GM19397 (cell line): Measurements from ENCODE around the gene WDR27.
"Not testable (repeated sequence)": the region's sequence is repeated elsewhere in the genome, so short reads cannot be mapped to it uniquely, and the experiment has no call there.

Experiments
- ATAC-seq: cut with Tn5 transposase; IDR thresholded peaks from one replicate; pipeline ENCODE4 v1.9.1; 2021; ENCODE audit warnings: mild to moderate bottlenecking, moderate library complexity; ENCODE audit not compliant: unreplicated experiment

Gene WDR27

DNA sequence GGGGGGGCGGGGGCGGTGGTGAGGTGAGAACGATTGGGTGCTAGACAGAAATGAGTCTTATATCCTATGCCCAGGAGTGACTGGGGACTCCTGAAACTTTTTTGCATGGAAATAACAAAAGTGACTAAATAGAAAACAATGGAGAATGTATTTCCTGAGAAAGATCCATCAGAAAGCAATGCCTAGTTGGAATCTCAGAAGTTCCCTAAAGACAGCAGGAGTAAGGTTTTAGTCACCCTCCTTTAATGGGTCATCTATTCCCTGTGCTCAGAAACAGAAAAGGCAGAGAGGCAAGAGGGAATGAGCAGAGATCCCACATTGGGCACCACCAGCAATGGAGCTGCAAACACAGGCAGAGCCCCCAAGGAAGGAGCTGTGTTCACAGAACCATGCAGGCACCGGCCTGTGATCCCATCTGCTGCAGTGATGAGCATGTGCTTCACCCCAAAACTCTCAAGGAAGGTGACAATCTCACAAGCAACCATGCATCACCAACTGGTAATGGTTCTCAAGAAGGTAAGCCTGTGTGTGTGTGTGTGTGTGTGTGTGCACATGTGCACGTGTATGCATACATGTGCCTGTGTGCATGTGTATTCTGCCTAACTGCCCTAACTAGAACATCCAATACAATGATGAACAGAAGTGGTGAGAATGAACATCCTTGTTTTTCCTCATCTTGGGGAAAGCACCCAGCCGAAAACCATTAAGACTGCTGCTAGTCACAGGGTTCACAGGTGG lies 168.4 kb downstream of the WDR27 start:
- ATAC-seq, result no peak

DNA sequence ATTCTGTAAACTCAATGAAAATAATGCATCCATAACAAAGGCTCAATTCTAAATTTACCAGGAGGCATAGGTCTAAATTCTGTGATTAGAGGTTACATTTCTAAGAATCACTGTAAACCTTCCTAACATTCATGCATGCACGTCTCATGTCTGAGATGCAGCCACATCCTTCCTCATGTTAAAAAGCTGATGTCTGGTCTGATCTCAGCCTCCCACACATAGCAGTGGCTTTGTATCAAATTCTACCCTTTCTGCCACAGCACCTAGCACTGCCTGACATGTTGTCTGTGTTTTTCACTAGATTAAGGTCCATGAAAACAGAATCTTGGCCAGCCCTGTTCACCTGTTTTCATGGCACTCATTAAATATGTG lies 171.1 kb downstream of the WDR27 start:
- ATAC-seq, result no peak

DNA sequence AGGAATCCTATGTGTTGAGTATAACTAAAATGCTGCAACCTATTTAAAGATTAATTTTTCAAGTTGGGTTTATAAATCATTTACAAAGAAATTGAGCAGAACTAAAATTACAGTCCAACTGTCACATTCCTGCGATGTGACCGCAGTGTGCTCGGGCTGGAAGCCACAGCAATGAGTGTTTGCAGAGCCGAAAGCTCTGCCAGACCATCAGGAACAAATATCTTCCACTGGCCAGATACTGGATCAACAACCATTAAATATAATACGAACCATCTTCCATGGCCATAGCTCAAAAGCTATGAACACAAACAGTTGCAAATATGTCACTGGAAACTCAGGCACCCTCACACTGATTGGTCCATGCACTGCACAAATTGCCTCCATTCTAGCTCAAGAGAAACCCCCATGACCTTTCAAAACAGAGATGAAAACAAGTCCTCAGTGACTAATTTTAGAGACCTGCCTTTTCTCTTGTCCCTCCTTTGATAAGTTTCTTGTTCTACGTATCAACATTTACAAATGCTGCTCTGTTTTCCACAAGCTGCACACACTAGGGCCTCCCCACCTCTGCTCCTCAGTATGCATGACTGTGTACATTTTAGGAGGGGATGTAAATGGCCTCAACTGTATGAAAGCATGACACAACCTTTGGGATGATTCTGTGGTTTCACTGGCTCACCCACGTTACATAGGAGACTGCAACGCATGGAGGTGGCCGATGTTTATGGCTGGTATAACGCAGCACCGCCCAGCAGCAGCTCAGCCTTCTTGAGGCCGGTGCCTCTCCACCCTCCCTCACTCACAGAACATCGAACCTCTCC lies 171.7 kb downstream of the WDR27 start:
- no peak for ATAC-seq

DNA sequence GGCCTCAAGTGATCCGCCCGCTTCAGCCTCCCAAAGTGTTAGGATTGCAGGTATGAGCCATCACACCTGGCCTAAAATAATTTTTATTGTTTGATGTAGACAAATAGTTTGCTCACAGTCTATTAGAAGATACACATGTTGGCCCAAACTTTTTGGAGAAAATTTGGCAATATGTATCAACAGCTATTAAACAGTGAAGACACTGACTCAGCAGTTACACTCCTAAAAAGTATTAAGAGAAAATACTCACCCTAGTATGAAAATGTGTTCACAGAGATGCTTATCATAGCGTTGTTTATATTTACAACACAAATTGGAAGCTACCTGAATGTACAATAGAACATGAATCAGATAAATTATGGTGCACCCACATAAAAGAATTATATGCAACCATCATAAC lies 173.1 kb downstream of the WDR27 start:
- ATAC-seq, result no peak

DNA sequence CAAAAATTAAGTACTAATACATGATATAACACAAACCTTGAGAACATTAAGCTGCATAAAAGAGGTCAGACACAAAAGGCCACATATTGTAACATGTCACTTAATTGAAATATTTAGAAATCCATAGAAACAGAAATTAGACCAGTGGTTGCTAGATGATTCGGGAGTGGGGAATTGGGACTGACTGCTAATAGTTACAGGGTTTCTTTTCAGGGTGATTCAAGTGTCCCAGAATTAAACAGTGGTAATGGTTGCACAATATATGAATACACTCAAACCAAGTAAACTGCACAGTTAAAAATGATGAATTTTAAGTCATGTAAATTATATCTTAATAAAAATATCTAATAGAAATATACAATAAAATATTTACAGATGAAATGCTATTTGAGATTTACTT lies 174.5 kb downstream of the WDR27 start:
- no peak for ATAC-seq

DNA sequence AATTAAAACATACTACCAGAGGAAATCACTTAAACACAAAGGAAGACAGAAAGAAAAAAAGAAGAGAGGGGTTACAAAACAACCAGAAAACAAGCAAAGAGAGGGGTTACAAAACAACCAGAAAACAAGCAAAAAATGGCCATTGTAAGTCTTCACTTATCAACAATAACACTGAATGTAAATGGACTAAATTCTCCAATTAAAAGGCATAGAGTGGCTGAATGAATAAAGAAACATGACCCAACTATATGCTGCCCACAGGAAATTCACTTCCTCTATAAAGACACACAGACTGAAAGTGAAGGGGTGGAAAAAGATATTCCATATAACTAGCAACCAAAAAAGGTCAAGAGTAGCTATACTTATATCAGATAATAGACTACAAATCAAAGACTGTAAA lies 180.0 kb downstream of the WDR27 start:
- no peak for ATAC-seq

DNA sequence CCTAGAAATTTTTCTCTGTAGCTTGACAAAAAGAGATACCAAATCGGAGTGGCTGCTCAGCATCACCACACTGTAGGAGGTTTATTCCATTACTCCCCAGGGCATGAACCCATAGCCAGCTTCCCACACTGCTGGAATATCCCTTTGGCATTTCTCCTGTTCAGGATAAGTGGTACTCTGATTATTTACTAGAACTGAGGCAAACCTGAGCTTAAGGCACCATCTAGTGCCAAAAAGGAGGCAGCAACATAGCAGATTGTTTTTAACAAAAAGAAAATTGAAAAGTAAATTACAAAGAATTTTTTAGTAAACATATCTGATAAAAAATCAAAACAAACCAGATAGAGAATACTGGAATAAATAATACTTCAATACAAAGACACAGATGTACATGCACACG lies 181.7 kb downstream of the WDR27 start:
- no peak for ATAC-seq

DNA sequence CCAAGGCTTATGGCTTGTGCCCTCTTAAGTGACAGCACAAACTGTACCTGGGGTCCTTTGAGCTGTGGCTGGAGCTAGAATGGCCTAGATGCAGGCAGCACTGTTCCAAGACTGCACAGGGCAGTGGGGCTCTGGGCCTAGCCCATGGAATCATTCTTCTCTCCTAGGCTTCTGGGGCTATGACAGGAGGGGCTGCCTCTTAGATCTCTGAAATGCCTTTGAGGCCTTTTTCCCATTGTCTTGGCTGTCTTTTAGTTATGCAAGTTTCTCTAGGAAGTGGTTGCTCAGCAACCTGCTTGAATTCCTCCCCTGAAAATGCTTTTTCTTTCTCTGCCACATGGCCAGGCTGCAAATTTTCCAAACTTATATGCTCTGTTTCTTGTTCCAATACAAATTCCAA lies 183.4 kb downstream of the WDR27 start:
- ATAC-seq, result no peak

DNA sequence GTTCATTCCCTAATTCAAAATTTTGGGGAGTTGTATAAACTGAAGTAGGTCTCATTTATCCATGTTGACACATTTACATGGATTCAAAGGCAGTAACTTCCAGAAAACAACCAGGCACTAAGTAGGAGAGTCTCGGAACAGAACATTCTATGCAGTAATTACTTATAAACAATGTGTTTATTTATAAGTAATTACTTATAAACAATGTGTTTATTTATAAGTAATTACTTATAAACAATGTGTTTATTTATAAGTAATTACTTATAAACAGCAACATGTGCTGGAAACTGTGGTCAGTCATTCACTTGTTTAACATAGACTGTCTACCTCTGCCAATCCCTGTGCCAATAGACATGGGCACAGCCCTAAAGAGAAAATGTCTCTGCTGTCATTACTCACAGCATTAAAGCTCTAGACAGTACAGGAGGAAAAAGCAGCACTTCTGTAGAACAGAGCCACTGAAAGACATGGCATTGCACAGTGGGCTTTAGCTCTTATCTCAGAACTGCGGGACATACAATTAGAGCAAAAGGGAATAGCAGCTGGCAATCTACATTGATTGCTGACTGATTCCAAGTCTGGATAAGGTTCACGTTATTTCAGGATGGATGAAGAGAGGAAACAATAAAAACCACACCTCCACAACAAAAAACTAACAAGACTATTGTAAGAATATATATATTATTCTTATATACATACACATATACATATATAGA lies 188.2 kb downstream of the WDR27 start:
- ATAC-seq, result no peak

DNA sequence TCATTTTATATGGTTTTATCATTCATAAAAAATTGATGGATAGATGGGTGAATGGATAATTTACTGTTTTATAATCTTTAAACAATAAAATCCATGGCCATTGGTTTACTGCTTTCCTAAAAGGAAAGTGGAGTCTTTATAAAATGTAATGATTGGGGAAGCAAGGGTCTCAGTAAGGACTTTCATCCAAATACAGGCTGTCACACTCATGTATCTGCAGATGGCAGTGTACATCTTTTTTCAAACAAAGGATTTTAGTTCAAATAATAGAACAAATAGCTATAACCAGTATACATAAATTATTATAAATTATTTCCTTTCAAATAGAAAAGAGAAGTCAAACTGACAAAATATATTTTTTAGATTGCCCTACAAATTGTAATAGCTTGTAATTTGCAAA lies 190.0 kb downstream of the WDR27 start:
- not testable (repeated sequence) for ATAC-seq

DNA sequence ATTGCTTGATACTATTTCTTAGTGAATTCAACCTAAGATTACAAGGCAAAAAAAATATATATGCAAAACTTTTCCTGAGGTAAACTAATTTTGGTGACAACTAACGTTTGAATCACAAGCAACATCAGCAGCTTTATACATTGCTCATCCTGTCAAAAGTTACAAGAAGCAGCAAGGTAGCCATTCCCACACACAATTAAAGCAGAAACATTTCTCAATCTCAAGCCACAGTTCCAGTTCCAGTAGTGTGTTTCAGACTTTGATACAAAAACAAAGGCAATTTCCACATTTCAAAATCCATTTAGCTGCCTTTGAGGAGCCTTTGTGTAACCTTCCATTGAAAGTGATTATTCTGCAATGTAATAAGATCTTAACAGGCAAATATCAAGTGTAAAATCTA lies 191.0 kb downstream of the WDR27 start:
- ATAC-seq, result no peak

DNA sequence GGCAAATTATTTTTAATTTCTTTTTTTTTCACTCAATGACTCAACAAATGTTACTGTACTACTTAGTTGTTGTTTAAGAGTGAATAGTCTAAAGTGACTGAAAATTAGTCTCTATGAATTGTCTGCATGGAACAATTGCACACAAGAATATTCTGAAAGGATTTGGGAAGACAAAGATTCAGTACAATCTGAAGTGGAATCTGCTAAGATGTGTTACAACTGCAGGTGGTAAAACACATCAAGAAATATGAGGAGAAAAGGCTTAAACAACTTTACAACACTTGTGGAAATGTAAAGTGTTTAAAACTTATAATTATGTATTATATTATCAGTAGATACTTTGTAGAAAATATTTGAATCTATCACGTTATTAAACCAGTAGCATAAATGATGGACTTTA lies 193.4 kb downstream of the WDR27 start:
- no peak for ATAC-seq

DNA sequence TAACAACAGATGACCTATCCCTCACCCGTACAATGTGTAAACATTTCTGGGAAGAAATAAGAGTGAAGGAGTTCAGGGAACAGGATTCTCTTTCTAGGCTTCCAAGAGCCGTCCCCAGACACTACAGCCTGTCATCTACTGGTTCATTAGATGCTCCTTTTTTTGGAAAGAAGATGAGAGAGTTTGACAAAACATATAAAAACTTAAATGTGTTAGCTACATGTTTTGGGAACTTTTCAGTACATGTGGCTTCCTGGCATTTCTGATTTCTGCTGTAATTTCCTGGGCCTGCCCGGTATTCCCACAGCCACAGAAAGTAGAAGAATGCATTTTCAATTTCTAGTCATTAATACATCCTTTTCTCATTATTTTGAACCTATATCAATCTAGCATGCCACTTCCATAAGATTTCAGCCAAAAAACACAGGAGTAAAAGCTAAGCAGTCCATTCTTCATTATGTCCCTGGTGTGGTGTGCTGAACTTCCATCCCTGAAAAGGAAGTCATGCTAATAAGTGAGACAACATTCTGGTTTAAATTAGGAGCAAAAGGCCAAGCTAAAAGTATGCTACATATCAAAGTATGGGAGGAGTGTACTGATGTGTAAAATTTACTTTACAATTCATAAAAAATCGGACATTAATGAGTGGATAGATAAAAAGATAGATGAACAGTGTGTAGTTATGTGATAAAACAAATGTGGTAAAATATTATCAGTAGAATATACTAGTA lies 198.2 kb downstream of the WDR27 start:
- no peak for ATAC-seq

DNA sequence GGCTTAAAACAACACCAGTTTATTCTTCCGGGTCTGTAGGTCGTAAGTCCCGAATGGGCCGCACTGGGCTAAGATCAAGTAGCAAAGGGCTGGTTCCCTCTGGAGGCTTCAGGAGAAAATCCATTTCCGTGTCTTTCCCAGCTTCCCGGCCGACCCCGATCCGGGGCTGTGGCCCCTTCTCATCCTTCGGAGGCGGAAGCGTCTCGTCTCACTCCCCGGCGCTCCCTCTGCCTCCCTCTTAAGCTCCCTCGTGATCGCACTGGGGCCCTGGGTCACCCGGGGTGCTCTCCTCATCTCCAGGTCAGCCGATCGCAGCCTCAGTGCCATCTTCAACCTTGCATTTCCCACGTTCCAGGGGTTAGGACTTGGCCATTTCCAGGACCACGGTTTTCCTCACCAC lies 199.4 kb downstream of the WDR27 start:
- ATAC-seq, result no peak

DNA sequence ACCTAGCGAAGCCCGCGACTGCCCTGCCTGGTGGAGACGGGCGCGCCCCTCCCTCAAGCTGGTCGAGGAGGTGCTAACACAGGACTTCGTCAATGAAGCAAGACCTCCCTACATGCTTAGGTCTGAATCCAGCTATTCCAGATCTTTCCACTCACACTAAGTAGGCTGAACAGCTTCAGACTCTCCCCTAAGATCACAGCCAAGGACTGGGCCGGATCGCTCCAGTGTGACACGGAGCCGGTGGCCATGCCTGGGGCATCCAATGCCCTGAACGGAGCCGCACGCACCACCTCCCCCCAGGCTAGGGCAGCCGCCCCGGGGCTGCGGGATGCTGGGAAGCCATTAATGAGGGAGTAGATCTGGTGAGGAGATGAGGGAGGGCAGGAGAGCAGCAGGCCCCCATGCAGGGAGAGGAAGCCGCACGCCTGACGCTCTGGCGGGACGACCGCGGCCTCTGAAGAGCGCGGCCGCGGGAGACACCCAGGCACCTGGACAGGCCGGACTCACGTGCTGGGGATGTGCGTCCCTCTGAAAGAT lies 200.0 kb downstream of the WDR27 start:
- ATAC-seq, result no peak

DNA sequence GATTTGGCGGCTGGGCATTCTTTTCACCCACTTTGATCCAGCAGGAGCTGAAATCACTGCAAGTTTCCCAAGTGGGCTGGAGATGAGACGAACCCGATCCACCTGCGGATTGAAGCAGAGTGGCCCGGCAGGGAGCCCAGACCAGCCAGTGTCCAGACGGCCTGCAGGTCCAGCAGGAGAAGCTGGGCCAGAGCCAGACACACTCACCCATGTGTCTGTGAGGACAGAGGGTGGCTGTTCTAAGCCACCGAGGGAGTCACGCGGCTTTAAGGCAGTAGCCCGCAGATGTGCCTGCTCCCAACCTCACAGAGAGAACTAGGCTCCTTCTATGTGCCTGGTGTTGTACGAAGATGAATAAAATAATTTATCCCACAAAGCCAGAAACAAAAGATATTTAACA lies 200.7 kb downstream of the WDR27 start:
- no peak for ATAC-seq

DNA sequence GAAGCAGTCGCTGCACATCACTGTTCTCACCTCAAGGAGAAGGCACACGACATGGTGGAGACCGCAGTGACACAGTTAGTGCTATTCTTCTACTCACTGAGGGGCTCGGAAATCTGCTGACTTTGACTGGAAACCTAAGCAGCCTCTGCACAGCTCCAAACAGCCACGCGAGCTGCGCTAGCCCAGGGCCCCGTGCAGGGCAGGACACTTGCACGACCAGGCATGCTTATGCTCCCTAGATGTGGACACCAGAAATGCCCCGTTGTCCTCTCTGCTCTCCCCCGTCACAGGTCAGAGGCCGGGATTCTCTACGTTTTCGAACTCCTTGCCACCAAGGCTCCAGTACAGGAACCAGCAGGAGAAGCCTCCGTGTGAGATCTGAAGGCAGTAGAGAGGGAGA lies 201.1 kb downstream of the WDR27 start:
- ATAC-seq, result no peak

DNA sequence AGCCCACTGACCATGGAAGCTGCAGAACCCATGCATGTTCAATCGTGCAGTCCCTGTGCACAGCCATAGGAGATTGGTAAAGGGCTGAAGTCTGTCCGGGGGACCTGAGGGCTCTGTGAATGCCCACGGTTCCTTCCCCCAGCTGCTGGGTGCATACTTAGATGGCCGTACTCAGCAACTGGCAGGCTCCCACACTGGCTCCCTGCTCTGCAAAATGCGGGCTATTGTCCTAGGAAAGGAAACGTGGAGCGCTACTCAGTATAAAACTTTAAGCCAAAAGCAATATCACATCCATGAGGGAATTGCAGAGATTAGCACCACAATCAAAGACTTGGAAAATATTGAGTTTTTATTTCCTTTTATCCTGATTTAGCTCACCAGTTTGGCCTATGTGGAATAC lies 202.0 kb downstream of the WDR27 start:
- no peak for ATAC-seq

DNA sequence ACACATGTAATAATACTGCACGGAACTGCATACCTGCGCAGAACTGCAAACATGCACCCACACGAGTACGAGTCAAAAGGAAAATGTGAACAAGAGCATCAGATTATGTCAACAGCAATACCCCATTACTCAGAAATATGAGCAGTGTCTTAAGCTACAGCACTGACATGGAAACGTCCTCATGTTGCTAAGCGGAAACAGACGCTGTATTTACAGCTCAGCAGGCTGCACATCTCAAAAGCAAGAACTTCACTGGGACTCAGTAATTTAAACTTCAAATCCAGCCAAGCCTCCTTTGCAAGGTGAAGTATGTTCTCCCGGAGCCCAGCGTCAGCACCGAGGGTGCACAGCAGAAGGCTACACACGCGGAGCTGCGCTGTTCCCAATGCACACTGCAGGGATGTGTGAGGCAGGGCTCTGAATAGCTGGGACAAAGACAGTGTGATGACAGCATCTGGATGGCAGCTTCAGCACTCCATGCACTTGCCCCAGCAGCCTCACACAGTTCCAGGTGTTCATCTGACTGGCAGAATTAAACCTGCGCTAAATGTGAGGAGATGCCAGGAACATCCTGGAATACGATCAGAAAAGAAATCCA lies 202.8 kb downstream of the WDR27 start:
- no peak for ATAC-seq

DNA sequence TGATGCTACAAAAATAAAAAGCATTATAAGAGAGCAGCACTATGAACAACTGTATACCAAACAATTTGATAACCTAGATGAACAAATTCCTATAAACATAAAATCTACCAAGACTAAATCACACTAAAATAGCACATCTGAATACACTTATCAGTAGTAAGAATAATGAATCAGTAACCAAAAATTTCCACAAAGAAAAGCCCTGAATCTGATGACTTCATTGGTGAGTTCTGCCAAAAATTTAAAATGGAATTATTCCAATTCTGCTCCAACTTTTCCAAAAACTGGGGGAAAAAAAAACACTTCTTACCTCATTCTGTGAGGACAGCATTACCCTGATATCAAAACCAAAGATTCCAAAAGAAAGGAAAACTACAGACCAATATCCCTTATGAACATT lies 206.2 kb downstream of the WDR27 start:
- ATAC-seq, result no peak

DNA sequence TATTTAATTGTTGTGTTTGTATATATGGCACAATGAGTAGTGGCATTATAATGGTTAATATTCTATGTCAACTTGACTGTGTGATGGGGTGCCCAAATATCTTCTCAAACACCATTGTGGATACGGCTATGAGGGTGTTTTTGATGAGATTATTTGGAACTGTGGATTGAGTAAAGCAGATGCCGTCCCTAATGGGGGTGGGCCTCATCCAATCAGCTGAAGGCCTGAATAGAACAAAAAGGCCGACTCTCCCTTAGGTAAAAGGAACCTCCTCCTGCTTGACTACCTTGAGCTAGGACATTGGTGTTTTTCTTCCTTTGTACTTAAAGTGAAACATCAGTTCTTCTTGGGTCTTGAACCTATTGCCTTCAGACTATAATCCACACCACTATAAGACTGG lies 207.8 kb downstream of the WDR27 start:
- ATAC-seq, result no peak
